GM12892 (cell line): ENCODE measurements around the gene OR4K5. TPM values are rescaled to one million over a fixed set of nuclear protein-coding genes. Genes with fewer than 3 reads are reported as not detected.

Source experiments
- DNase-seq: peaks from one replicate; pipeline ENCODE4 v3.0.0; 2011; ENCODE audit not compliant: insufficient read length
- FAIRE-seq: peaks from 2 replicates; lab custom pipeline; 2011; peaks lifted over from hg19 to GRCh38; lab: Jason Lieb, UNC
- POLR2A ChIP-seq: IDR thresholded peaks from 2 replicates; pipeline ENCODE4 v1.6.1; 2011; ENCODE audit warnings: low read depth, low read length, control low read depth
- POLR2AphosphoS5 ChIP-seq: IDR thresholded peaks from 2 replicates; pipeline ENCODE4 v1.6.1; 2011; ENCODE audit warnings: low read depth, low read length, control low read depth
- TAF1 ChIP-seq: IDR thresholded peaks from 2 replicates; pipeline ENCODE4 v1.6.1; 2011; ENCODE audit warnings: low read depth, mild to moderate bottlenecking, control low read depth, low read length, borderline replicate concordance
- polyA plus RNA-seq: library from polyadenylated mRNA; unstranded; fragments of >200 nt; gene quantifications from one replicate; pipeline ENCODE4 v1.2.1, GENCODE V29; 2012; ENCODE audit warnings: missing spikeins, inconsistent platforms; ENCODE audit not compliant: missing spikeins

Gene OR4K5, protein sequence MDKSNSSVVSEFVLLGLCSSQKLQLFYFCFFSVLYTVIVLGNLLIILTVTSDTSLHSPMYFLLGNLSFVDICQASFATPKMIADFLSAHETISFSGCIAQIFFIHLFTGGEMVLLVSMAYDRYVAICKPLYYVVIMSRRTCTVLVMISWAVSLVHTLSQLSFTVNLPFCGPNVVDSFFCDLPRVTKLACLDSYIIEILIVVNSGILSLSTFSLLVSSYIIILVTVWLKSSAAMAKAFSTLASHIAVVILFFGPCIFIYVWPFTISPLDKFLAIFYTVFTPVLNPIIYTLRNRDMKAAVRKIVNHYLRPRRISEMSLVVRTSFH
- not detected for polyA plus RNA-seq

DNA sequence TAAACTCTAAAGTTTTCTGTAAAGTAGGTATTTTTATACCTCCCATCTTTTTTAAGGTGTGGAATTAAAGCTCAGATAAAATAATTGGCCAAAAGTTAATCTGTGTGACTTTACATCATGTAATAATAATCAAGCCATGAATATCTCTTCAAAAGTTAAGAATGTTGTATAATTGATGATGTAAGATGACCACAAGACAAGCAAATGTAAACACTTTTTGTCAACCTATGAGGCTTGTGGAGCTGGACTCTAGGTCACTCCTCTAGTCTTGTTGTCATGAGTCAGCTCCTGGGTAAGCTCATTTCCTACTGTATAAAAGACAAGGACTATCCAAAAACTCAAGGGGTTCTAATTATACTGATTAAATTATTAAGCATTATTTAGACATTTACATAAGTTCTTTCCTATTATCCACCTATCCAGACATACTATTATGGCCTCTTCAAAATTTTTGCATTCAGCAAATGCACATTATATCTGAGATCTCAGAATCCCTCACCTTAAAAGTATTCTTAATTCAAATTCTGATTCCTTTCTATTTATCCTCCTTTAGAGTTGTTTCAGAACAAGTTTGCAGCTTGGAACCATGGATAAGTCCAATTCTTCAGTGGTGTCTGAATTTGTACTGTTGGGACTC lies at the start of gene OR4K5:
Gene OR4K5 (plus strand): TSS at position 587 of the 637 bp plus-strand sequence. CDS start 0 bp downstream, at position 587.
- DNase-seq (no peak), FAIRE-seq (no peak)
- no peak for TF ChIP-seq POLR2AphosphoS5
- TF ChIP-seq POLR2A = no peak
- TF ChIP-seq TAF1 = no peak

DNA sequence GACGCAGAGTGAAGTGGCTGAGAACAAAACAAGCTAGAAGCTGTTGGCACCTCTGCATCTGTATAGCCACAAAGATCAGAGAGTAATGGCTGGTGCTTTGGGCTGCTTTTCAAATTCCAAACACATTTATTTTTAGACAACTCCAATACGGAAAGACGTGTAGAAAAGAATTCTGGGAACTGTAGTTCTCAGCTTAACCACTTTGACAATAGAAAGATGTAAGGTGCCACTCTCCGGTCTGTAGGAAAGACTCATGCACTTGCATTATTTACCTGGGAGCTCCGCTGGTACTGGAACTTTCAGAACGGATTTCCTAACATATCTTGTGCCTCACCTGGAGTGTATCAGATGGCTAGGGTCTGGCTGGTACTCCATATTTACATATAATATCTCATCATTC lies 47.2 kb upstream of the OR4K5 start:
- TF ChIP-seq TAF1 (no peak), POLR2AphosphoS5 (no peak), POLR2A (no peak)
- no peak for DNase-seq
- FAIRE-seq = no peak

- no peak for DNase-seq
- no peak for FAIRE-seq
- no peak for TF ChIP-seq TAF1
- no peak for TF ChIP-seq POLR2AphosphoS5
- TF ChIP-seq POLR2A = no peak
Observed at GRCh38 chr14:19874842-19875241, 45.6 kb upstream of the OR4K5 start, which contains the start of gene OR4K2. Gene OR4K2, plus strand, starts transcription at chr14:19875142. Its CDS starts 1,126 bp downstream, at chr14:19876268.

GRCh38 chr14:19878029-19878642 lies 42.3 kb upstream of the OR4K5 start:
- DNase-seq = no peak
- FAIRE-seq = no peak
- TF ChIP-seq POLR2A (no peak), POLR2AphosphoS5 (no peak), TAF1 (no peak)

DNA sequence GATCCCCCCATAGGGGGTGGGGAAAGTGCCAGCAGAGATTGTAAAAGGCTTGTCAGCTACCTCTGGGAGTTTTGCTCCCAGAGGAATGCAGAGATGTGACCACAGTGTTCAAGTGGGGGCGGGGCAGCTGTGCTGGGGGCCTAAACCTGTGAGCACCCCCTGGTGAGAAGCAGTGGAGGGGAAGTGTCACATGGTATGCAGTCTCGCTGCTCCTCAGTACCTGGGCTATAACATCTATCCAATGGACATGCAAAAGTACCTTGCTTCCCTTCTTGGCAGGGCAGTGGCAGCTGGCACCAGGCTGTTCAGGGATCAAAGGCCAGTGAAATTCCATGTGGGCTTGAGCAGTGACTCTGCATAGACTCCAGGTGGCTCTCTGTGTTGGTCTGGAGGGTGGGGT lies 25.1 kb upstream of the OR4K5 start:
- FAIRE-seq (no peak), DNase-seq (no peak)
- TF ChIP-seq POLR2A (no peak), POLR2AphosphoS5 (no peak), TAF1 (no peak)

DNA sequence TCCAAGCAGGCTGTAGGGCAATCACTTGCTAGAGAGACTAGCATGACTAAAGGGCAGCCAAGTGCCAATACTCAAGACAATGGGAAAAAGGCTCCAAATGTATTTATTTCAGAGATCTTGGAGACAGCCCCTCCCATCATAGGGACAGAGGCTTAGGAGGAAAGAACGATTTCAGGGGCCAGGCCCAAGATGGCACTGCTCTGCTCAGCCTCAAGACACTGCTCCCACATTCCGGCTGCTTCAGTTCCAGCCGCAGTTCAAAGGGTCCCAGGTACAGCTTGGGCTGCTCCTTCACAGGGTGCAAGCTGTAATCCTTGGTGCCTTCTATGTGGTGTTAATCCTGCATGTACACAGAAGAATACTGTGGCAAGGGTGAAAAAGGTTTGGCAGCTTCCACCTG lies 19.4 kb upstream of the OR4K5 start:
- no peak for TF ChIP-seq POLR2AphosphoS5
- TF ChIP-seq TAF1 = no peak
- no peak for TF ChIP-seq POLR2A
- DNase-seq = no peak
- FAIRE-seq = no peak

- FAIRE-seq (no peak), DNase-seq (no peak)
- no peak for TF ChIP-seq POLR2AphosphoS5
Observed at GRCh38 chr14:19902409-19902808, 18.0 kb upstream of the OR4K5 start.

DNA sequence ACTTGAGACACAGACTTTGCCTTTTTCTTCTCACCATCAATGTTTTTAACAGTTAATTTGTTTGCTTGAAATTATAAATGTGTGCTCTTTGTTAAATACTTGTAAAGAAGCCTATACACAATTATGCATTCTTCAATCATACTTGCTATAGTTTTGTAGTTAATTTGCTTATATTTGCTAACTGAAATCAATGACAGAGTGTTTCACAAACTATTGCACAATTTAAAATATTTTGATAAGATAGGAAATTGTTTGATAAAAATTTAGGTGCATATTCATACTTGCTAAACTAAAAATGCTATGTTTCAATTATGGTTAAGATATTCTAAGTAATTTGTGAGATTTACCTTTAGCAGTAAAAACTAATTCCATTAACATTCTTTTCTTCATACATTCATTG lies 13.7 kb upstream of the OR4K5 start:
- TF ChIP-seq POLR2A (no peak), POLR2AphosphoS5 (no peak), TAF1 (no peak)
- DNase-seq (no peak), FAIRE-seq (no peak)

- FAIRE-seq = no peak
- TF ChIP-seq TAF1 (no peak), POLR2A (no peak), POLR2AphosphoS5 (no peak)
- DNase-seq = no peak
Observed at GRCh38 chr14:19911114-19911513, 9.3 kb upstream of the OR4K5 start.

DNA sequence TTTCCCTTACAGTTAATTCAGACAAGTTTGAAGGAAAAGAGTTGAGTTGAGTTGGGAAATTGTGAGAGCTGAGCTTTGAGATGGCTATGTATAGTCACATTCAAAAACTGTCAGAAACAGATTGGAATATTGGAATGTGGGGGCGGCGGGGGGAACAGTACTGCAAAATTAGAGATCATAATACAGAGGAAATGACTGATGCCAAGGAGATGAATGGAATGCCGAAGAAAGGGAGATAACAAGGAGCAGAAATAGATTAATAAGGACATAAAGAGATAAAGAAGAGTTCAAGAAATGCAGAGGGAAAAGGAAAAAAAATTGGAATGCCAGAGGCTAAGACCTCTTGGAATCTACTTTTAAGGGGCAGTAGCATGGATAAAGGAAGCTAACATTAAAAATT lies 3.2 kb upstream of the OR4K5 start:
- no peak for FAIRE-seq
- TF ChIP-seq TAF1 = no peak
- TF ChIP-seq POLR2A = no peak
- TF ChIP-seq POLR2AphosphoS5 = no peak
- DNase-seq = no peak

GRCh38 chr14:19917955-19918518 lies 2.4 kb upstream of the OR4K5 start:
- no peak for TF ChIP-seq POLR2A
- TF ChIP-seq TAF1 = no peak
- TF ChIP-seq POLR2AphosphoS5 = no peak
- no peak for DNase-seq
- FAIRE-seq = no peak
